HG03442 (cell line): ENCODE measurements around the gene XRCC3.

ENCODE experiments used
- ATAC-seq: cut with Tn5 transposase; IDR thresholded peaks from one replicate; pipeline ENCODE4 v1.9.1; 2021; ENCODE audit warnings: mild to moderate bottlenecking, moderate library complexity; ENCODE audit not compliant: unreplicated experiment

Gene XRCC3

DNA sequence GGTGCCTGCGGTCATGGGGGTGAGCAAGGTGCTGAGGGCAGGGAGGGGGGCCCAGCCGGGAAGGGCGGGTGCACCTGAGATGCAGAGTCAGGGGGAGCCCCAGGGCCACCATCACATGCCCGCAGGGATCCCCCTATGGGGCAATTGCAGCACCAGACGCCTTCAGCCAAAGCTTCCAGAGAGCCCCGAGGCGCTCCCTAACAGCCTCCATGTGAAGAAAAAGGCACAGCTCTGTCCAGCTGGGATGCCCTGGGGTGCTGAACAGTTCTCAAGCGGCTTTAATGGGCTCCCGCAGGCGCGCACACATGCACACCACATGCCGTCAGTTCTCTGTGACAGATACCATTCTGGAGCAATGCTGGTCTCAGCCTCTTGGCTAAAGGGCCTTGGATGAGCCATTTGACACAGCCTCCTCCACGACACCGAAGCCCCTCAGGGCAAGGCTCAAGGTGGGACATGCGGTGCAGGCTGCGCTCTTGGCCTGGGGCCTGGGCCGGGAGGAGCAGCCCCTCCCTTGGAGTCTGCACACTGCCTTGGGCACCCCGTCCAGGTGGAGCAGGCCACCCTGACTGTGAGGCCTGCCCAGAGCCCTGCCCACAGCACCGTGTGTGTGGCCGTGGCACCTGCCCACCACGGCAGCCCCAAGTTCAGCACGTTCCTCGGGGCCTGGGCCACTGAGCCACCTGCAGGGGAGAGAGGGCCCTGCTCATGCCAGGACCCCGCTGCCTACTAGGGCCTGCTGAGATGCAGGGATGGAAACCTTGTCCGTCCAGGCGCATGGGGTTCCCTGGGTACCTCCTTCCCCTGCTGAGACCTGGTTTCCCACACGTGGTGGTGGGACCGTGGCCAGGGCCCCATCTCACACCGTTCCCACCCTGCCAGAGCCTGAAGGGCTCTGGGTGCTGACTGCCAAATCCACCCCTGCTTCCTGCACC is 7.7 kb downstream of the XRCC3 start:
- ATAC-seq: no peak

DNA sequence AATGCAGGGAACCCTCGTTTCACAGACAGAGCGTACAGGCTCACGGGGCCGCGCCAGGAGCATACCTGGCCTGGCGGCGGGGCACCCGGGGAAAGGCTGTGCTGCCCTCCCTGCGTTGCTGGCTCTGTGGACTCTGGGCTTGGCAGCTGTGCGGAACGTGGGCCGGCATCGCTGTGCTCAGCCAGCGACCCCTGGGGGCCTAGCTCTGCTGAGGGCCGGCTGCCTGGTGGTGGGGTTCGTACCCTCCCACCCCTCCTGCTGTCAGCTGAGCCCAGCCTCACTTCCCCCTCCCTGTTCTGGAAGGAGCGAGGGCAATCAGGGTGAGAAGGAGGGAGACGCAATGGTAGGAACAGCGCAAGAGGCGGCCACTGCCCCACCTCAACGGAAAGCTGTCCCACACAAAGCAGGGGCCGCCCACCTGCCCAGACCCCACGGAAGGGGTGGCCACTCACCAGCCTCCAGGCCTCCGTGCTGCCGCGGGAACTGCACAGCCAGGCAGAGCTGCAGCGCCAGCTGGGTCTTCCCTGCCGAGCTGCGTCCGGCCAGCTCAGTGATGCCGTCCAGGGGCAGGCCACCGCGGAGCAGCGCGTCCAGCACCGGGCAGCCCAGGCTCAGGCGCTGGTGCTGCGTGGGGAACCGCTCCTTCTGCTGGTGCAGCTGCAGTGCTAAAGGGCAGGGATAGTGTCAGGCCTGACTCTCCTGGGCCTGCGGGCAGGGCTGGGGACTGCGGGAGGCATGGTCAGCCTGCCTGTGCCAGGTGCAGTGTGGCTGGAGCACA is 8.5 kb downstream of the XRCC3 start:
- no peak for ATAC-seq

DNA sequence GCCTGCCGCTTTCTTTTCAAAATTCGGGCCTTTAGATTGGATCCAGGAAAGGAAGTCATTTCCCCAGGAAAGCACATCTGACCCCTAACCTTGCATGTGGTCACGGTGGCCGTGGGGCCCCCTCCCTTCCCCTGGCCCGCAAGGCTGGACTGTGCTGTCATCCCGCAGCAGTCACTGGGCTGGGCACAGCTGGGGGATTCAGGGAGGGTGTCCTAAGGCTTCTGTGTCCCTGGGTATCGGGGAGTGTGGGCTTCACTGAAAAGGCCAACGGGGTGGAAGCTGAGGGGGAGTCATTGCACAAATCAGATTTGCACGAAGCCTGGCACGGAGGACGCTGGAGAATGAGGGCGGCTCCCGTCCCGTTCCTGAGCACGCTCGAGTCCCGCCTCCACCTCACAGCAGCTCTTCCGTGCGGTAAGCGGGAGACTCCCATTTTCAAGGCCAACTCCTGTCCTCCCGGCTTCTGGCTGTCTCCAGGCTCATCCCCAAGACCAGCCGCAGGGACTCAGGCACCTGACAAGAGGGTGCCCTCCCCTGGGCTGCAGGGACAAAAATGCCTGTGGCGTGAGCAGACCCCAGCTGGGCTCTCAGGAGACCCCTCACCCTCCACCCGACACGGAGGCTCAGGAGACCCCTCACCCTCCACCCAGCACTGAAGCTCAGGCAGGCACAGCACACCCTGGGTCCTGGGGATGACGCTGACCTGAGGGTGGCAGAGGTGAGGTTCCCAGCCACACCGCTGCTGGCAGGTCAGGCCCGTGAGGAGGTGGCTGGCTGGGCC is 9.6 kb downstream of the XRCC3 start:
- ATAC-seq: no peak

DNA sequence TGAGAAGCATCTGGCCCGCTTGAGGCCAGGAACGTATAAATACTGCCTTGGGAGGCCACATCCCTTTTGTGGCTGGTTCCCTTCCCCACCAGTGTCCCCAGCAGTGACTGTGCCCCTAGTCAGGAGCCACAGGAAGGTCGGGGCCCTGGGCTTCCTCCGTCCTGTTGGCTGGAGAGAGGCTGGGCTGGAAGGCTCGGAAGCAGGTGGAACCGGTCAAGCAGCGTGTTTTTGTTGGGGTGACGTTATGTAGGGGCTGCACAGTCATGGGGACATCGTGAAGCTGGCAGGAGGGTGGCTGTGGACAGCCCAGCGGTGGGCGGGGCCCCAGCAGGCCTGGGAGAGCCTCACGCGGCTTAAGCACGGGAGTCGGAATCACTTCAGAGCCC is 10.1 kb downstream of the XRCC3 start:
- no peak for ATAC-seq

DNA sequence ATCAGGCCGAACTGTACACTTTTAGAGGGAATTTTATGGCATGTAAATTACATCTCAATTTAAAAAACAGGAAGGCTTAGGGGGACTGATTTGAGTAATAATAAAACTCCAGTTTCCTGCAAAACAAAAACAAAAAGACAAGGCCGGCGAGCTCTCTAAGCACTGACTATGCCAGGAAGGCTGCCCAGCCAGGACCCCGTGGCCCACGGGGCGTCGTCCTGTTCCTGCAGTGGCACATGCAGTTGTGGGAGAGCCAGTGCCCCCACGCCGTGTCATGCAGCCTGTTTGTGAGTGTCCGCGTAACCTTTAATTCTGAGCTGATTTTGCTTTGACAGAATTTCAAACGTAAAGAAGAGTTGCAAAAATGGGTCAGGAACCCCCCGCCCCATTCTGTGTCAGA is 10.5 kb downstream of the XRCC3 start:
- no peak for ATAC-seq

DNA sequence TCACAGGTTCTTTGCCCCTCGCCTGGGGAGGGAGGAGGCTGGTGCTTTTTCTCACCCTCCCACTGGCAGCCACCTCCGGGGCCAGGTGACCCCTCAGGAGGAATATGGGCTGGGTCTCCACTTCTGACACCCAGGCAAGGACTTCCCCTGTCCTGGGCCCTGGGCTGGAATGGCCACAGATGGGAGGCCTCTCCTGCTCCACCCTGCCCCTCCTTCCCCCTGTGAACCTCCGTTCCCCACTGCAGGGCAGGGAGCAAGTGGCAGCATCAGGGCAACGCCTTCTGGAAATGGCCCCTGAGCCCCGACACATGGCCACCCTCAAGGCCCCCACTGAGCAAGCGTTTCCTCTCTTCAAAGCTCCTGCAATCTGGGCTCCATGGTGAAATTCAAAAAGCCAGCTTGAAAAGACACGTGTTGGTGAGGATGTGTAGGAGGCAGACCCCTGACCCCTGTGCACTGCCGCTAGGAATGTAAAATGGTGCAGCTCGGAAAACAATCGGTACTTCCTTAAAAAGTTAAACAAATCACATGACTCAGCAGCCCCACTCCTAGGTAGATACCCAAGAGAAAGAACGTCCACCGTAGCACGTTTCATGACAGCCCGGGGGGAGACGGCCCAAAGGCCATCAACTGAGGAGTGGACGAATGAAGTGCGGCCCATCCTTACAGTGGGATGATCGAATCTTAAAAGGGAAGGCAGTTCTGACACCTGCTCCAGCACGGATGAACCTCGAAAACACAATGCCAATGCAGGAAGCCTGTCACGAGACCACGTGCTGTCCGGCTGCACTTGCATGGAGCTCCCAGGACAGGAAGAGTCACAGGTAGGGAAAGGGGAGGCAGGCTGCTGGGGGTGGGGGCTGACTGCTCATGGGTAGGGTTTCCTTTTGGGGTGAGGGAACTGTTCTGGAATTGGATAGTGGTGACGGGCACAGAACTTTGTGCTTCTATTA is 11.5 kb downstream of the XRCC3 start:
- ATAC-seq: no peak

DNA sequence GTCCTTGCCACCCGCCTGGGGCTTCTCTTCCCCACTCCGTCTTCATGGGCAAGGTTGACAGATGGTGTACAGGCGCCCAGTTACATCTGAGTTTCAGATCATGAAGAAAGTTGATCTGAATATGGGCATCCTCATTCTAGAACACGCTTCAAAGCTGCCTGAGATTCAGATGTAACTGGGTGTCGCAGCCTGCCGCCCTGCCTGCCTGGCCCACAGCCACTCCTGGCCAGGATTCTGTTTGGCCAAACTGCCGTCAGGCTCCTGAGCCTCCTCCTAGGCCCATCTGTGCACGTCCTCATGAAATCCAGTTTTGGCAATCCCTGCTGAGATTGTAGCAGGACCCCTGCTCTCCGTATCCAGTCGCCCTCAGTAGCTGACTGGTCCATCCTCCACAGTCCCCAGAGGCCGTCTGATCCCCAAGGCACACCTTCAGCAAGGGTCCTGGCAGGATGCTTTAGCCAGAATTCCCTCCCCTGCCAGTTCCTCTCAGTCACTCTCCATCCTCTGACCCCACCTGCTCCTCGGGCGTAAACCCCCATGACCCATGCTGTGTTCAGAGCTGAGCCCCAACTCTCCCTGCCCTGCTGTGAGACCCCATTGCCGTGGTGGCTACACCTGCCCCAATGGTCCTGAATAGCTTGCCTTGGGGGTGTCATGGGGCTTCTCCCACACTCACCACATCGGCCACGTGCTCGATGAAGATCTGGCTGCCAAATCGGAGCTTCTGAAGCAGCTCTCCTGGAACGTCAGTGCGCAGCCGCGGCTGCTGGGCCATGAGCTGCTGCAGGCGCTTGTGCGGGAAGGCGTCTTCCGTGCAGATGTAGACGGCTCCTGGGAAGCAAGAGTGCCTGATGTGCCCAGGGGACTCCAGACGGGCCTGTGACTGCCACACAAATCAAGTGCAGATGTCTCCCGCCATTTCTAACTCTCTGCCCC is 12.5 kb downstream of the XRCC3 start:
- ATAC-seq: no peak

DNA sequence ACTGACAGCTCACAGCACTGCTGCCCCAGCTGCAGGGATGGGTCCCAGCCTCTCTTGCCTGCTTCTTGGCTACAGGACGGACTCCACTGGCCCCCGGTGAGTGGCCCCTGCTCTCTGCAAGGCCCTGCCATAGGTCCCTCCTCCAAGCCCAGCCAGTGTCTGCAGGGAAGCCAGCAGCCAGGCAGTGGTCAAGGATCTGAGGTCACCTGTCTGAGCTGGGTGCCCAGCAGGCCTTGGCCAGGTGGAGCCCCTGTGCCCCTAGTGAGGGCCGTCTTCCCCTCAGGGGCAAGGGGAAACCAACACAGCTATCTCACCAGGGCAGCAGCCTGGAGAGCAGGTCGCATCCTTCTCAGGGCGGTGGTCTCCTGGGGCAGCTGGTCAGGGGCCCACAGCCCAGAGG is 13.2 kb downstream of the XRCC3 start:
- ATAC-seq: no peak

DNA sequence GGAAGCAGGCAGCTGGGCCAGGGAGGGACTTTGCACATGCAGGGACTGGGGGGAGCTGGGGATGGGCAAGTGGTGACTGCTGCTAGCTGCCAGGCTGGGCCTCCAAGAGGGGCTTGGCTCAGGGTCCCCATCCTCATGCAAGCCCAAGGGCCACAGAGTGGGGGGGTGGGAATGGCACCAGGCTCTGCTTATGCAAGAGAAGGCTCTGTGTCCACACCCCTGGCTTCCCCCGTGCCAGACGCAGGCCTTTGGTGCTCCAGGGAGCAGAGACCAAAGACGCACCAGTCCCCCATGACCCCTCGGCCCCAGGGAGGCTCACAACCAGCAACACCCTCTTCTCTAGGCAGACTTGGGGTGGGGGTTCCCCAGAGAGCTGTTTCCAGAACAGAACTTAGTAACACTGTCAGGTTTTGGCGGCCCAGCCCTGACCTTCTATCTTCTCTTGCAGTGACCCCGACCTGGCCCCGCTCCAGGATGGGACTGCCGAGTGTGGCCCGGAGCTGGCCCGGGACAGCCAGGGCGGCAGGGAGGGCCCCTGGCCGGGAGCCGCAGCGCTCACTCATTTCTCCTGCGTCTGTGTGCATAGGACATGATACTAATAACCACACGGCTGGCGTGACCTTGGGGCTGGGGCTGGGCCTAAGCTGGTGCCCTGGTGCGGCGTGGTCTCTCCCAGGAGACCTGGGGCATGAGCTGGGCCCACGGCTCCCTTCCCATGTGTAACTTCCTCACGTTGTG is 14.3 kb downstream of the XRCC3 start:
- ATAC-seq: no peak

DNA sequence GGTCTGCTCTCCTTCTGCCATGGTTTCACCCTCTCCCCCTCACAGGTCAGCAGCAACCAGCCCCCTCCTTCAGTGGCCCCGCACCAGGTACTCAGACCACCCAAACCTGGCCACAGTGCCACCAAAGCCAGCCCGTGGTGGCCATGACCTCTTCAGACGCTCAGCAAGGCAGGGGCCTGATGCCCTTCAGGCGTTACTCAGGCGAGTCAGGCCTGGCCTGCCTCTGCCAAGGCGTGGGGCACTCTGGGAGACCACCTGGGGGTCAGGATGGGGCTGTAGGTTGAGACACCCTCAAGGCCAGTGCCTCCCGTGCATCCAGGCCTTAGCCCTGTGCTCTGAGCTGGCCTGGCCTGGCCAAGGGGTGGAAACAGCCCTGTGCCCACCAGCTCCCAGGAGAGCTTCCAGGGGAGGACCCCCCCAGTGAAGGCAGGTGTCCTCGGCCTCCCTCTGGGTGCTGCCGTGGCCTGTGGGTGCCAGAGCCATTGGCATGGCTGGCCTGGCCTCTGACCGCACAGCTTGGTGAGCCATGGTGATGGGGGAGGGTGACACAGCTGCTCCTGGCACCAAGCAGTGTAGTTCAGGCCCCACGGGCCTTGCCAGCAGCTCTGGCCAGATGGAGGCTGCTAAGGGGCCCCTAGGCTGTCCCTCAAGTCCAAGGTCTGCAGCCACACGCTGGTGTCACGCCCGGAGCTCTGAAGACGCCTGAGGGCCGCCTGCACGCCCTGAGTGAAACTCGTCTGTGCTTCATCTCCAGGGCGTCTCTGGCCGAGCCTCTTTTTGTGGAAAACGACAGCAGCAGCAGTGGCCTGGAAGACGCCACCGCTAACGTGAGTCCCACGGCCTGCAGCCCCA is 15.1 kb downstream of the XRCC3 start:
- no peak for ATAC-seq

DNA sequence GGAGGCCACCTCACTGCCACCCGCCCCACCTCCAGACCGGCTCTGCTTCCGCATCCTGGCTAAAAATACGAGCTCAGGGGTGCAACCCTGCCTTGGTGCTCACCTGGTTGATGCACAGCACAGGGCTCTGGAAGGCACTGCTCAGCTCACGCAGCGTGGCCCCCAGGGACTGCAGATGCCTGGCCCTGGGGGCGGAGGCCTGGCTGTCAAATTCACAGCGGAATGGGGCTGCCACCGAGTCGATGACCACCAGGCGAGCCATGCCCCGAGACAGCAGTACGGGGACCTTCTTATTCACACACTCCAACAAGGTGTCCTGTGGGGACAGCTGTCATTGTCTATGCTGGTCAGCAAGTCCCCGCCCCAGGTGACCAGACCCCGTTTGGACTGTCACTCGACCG is 16.0 kb downstream of the XRCC3 start:
- ATAC-seq: no peak

DNA sequence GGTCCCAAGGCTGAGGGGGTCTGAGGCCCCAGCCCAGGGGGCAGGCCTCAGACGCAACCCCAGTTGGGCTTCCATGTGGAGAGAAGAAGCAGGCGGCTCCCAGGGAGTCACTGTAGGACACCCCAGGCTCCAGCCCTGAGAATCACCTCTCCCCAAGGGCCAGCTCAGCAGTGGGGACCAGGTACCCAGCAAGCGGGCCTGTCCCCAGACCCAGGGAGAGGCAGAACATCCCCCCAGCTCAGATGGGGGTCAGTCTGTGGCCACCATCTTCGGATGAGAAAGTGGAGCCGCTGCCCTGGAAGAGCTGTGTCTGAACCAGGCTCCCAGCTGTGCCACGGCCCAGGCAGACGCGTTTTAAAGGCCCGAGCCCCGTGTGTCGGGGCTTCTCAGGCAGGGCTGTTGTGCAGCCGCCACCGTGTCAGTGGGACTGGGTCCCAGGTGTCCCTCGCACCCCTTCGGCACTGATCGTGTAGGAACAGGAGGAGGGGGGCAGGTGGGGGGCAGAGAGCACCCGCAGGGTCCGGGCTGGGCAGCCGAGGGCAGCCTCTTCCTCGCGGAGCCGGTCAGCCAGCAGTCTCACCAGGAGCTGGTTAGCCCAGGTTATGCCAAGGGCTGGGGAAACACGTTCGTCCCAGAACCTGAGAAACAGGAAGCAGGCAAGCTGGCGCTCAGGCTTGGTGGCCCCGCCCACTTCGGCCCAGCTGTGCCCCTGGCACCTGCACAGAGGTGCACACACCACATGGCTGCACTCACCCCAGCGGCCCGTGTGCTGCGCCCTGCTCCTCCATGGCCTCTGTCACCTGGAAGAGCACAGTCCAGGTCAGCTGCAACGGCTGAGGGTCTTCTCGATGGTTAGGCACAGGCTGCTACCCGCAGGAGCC is 16.6 kb downstream of the XRCC3 start:
- no peak for ATAC-seq

DNA sequence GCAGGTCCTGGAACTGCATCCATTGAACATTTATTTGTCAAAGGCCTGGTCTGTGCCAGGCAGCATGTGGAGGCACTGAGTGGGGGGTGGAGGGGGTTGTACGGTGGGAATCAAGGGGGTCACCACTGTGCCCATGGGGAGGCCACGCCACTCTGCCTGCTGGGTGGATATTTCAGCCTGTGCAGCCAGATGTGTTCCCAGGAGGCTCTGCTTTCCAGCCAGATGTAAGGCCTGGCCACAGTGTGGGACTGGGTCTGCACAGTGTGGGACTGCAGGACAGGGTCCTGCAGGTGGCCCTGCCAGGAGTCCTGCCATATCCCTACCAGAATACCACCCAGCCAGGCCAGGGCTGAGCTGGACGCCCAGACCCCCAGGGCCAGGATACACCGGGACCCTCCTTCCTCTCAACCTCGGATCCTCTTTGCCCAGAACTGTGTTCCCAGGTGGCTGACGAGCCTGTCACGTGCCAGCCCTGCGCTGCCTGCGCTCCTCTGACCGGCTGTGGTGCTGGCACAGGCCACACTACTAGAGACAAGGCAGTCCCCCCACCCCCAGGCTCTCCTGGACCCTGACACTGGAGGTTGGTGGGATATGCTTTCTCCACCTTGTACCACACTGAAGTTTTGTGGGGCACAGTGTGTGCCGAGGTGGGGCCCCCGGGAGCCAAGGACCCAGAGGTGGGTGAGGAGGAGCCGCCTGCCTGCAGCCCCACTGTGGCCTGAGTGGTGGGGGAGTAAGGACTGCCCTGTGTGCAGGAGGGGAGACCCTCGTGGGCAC is 17.5 kb downstream of the XRCC3 start:
- no peak for ATAC-seq

DNA sequence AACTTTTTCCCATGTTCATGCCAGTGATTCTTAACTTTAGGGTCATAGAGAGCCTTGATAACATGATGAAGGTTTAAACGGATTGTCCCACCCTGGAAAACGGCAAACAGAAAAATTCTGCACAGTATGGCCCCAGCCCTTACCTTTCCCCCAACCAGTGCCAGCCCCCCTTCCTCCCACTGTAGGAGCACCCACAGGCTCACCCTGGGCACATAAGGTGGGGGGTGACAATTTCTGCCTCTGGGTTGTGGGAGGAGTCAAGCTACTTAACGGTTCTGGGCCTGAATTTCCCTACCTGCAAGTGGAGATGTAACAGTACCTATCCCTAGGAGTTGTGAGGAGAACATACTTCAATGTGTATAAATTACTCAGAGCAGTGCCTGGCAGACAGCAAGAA is 18.0 kb downstream of the XRCC3 start:
- ATAC-seq: no peak

DNA sequence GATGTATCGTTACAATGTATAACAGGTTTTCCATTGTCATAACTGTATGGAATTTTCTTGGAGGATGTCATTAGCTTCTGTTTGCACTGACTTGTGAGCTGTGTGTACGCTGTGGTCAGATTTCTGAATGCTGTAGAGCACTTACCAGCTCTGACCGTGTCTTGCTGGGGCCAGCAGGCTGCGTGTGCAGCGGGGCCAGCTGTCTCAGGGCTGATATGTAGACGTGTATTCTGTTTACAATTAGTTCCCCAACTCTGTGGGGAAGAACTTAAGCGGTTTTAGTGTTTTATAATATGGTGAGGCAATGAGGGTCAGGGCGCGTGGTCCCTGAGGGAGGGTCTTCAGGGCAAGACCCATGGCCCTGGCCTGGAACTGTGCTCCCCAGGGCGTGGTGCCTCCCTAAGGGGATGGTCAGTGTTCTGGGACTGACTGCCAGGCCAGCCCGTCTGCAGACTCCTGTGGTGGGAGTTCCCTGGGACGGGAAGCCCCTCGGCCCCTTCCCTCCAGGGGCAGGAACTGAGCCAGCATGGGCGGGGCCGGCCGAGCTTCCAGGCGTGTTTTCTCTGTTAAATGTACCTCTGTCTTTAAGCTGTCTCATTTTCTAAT is 18.7 kb downstream of the XRCC3 start:
- no peak for ATAC-seq

DNA sequence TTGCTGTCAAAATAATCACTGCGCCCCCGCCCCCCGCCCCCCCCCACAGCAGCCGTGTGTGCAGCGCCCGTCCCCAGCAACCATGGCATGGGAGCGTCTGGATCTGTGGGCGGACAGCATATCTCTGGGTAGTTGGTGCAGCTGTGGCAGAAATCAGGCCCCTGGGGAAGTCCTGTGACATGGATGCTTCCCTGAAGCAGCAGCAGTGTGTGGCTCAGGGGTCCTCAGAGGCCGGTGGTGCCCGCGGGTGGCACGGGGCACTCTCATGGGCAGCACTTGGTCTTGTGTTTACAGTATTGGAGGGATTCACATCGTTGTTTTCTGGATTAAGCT is 19.2 kb downstream of the XRCC3 start:
- no peak for ATAC-seq
